KG1 (cell line): ENCODE data around the gene FOXG1.
A peak's percentile ranks its signal among the peaks of the same experiment; 100 is the strongest.

Experiments
- DNase-seq: peaks from one replicate; lab custom pipeline; 2025; lab: John Stamatoyannopoulos, UW

The FOXG1 gene

GRCh38 chr14:28766469-28766955, at the start of gene FOXG1:
Gene FOXG1, plus strand, starts transcription at chr14:28766787. Its CDS starts 493 bp downstream, at chr14:28767280.
- DNase-seq: no peak

GRCh38 chr14:28719130-28719529, 47.5 kb upstream of the FOXG1 start:
- DNase-seq: no peak

GRCh38 chr14:28731358-28731757, 35.2 kb upstream of the FOXG1 start:
- DNase-seq: no peak

GRCh38 chr14:28742171-28742846, 24.3 kb upstream of the FOXG1 start:
- DNase-seq: no peak

GRCh38 chr14:28744126-28744525, 22.5 kb upstream of the FOXG1 start:
- no peak for DNase-seq

- no peak for DNase-seq
These were observed 21.4 kb upstream of the FOXG1 start for GRCh38 chr14:28745176-28745575.

GRCh38 chr14:28746247-28746646, 20.3 kb upstream of the FOXG1 start:
- DNase-seq: no peak

- peak; percentile 3 for DNase-seq
These were observed 15.0 kb upstream of the FOXG1 start for GRCh38 chr14:28751467-28752058.

- DNase-seq: peak; percentile 21
These were observed 12.2 kb upstream of the FOXG1 start for GRCh38 chr14:28754209-28754985.

GRCh38 chr14:28755198-28755815, 11.3 kb upstream of the FOXG1 start:
- no peak for DNase-seq

GRCh38 chr14:28755884-28756268, 10.7 kb upstream of the FOXG1 start:
- DNase-seq: no peak

GRCh38 chr14:28756269-28756883, 10.2 kb upstream of the FOXG1 start:
- no peak for DNase-seq

GRCh38 chr14:28756884-28757570, 9.6 kb upstream of the FOXG1 start:
- DNase-seq: no peak

GRCh38 chr14:28757786-28758185, 8.8 kb upstream of the FOXG1 start:
- DNase-seq: no peak

- DNase-seq: no peak
These were observed 8.2 kb upstream of the FOXG1 start for GRCh38 chr14:28758253-28758884.

- no peak for DNase-seq
These were observed 7.5 kb upstream of the FOXG1 start for GRCh38 chr14:28758885-28759652.

- no peak for DNase-seq
These were observed 6.8 kb upstream of the FOXG1 start for GRCh38 chr14:28759653-28760313.

- no peak for DNase-seq
These were observed 6.1 kb upstream of the FOXG1 start for GRCh38 chr14:28760431-28760996.
